NB4 (cell line): ENCODE data around the gene ZBTB7C.

Experiments
- DNase-seq: peaks from one replicate; pipeline ENCODE4 v3.0.0; 2010; ENCODE audit warnings: low read depth
- H3K4me3 ChIP-seq: one replicate; pipeline ENCODE4 v1.5.1; 2011; ENCODE audit warnings: mild to moderate bottlenecking, low read depth, low read length, moderate library complexity
- MYC ChIP-seq: IDR thresholded peaks from 2 replicates; pipeline ENCODE4 v1.6.1; 2011; ENCODE audit warnings: low read depth, low read length
- POLR2A ChIP-seq: IDR thresholded peaks from 2 replicates; pipeline ENCODE4 v1.6.1; 2011; ENCODE audit warnings: mild to moderate bottlenecking; ENCODE audit not compliant: insufficient read length; ENCODE audit errors: extremely low read depth
- TF ChIP-seq, protein P1 (sequence below): IDR thresholded peaks from 2 replicates; pipeline ENCODE4 v1.6.1; 2011; ENCODE audit warnings: low read depth, low read length
- TF ChIP-seq, protein P2 (sequence below): IDR thresholded peaks from one replicate; pipeline ENCODE4 v1.5.1; 2012; ENCODE audit warnings: low read depth, low read length

Gene ZBTB7C

DNA sequence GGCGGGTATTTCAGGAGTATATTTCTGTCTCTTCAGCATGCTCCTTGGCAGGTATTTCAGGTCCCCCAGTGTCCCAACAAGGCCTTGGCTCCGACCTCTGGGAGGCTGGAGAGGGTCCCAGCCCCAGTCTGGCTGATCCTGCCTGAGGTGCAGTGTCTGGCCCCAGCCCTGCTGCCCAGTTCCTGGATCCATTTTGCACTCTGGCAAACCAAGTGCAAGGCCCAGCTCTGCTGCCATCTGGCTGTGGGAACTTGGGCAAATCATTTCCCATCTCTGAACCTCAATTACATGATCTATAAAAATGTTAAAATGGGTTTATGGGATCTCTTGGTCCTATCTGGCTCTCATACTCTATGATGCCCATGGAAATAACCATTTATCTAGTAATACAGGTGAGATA is 63.6 kb downstream of the ZBTB7C start:
- DNase-seq = peak; percentile 24
- H3K4me3 ChIP-seq = no peak overlapping the region
- TF ChIP-seq MYC (no peak), POLR2A (no peak)
- TF ChIP-seq, protein P1, sequence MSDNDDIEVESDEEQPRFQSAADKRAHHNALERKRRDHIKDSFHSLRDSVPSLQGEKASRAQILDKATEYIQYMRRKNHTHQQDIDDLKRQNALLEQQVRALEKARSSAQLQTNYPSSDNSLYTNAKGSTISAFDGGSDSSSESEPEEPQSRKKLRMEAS = no peak
- TF ChIP-seq, protein P2, sequence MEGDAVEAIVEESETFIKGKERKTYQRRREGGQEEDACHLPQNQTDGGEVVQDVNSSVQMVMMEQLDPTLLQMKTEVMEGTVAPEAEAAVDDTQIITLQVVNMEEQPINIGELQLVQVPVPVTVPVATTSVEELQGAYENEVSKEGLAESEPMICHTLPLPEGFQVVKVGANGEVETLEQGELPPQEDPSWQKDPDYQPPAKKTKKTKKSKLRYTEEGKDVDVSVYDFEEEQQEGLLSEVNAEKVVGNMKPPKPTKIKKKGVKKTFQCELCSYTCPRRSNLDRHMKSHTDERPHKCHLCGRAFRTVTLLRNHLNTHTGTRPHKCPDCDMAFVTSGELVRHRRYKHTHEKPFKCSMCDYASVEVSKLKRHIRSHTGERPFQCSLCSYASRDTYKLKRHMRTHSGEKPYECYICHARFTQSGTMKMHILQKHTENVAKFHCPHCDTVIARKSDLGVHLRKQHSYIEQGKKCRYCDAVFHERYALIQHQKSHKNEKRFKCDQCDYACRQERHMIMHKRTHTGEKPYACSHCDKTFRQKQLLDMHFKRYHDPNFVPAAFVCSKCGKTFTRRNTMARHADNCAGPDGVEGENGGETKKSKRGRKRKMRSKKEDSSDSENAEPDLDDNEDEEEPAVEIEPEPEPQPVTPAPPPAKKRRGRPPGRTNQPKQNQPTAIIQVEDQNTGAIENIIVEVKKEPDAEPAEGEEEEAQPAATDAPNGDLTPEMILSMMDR = no peak

DNA sequence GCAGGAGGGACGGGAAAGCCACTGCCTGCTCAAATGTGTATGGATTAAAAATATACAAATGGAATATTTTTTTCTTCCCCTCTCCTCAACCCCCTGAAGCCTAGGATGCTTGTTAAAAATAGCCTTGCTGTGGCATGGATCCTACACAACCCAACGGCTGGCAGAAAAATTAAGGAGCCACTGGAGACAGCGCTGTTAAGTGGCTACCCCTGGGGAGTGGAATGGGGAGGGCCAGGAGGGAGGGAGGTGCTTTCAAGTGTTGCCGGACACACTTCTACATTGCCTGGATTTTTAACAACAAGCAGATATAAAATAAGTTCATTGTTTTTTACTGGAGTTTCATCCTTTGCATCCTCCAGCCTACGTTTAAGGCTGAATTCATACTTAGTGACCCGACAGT is 66.6 kb downstream of the ZBTB7C start:
- TF ChIP-seq, protein P2 = no peak
- TF ChIP-seq, protein P1 = no peak
- TF ChIP-seq POLR2A = no peak
- TF ChIP-seq MYC = no peak
- no peak overlapping the region for H3K4me3 ChIP-seq
- no peak for DNase-seq

DNA sequence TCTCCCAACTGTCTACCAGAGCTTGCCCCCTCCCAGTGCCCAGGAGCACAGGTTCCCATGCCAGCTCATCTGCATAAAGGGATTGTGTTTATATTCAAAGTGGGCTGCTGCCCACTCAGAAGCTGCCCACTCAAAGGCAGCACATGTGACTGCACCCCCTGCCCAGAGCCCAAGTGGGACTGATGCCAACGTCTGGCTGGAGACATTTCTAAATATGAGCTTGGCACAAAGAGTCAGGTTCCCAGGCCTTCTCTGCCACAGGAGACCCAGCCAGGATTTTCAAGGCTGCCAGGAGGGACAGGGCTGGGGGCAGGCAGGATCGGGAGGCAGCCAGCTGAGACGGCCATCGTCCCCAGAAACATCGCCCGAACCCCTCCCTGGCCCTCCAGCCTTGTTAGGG is 67.1 kb downstream of the ZBTB7C start:
- H3K4me3 ChIP-seq = no peak overlapping the region
- TF ChIP-seq, protein P2 = no peak
- TF ChIP-seq MYC (no peak), POLR2A (no peak)
- TF ChIP-seq, protein P1 = no peak
- DNase-seq = no peak

DNA sequence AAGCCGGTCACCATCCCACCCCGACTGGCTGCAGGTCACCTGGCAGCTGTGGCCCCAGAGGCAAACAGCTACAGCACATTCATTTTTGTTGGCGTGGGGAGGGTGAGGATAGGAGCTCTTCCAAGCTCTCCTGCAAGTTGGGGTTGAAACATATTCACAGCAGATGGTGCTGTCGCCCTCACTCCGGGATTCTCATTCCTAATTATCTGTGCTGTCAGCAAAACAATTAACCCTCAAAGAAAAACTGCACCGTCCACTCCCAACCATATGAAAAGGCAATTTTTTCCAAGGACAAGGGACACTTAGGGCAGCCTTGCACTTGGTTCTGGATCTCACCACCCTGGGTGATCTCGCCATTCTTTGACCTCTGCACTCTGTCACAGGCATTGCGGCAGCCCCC is 68.6 kb downstream of the ZBTB7C start:
- no peak overlapping the region for H3K4me3 ChIP-seq
- TF ChIP-seq, protein P1 = no peak
- TF ChIP-seq, protein P2 = no peak
- TF ChIP-seq MYC = no peak
- TF ChIP-seq POLR2A = no peak
- no peak for DNase-seq

DNA sequence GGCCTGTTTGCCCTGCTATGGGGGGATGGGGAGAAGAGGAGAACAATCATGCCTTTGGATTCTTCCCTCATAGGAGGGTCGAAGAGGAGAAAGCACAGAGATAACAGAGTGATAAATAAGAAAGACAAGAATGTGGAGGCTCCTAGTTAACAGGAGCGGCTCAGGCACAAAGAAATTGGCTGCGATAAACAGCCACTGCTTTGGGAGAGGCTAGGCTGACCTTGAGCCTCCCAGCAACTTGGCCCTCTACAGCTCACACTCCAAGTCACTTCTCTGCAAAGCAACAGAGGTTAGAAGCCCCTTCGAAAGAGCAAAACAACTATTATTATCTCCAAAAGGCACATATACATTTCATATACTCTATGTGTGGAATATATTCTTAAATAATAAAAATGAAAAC is 69.5 kb downstream of the ZBTB7C start:
- H3K4me3 ChIP-seq = no peak overlapping the region
- no peak for DNase-seq
- TF ChIP-seq, protein P1 = no peak
- TF ChIP-seq POLR2A (no peak), MYC (no peak)
- TF ChIP-seq, protein P2 = no peak

DNA sequence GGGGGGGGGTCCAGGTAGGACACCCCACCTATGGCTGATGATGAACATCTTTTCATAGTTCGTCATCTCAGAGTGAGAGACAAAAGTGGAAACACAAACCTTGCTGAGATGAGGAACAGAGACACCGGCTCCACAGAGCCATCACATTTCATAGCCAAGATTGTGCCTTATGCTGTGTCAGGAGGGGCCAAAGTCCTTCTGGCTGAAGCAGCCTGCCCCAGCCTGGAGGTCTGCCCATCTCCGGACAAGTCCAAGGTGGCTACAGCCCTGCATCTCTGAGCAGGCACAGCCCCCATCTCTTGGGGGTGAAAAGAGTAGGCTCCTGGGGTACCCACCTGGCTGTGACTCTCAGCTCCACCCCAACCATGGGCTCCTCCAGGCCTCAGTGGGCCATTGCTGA is 70.3 kb downstream of the ZBTB7C start:
- no peak overlapping the region for H3K4me3 ChIP-seq
- DNase-seq = no peak
- TF ChIP-seq, protein P1 = no peak
- TF ChIP-seq, protein P2 = no peak
- TF ChIP-seq POLR2A (no peak), MYC (no peak)
